Astrocyte (in vitro differentiated cells and primary cell): ENCODE results near the gene OPA3. TPM values are rescaled to one million over a fixed set of nuclear protein-coding genes. Genes with fewer than 3 reads are reported as not detected.

Experiments used
- DNase-seq: peaks from one replicate; pipeline ENCODE4 v3.0.0-alpha.2; 2010; ENCODE audit warnings: low read depth
- FAIRE-seq: peaks from 2 replicates; lab custom pipeline; 2011; peaks lifted over from hg19 to GRCh38; lab: Jason Lieb, UNC
- H2AFZ ChIP-seq: 2 replicates; pipeline ENCODE4 v1.6.0; 2012; ENCODE audit warnings: low read depth, low read length, inconsistent platforms
- H3K27ac ChIP-seq: 2 replicates; pipeline ENCODE4 v1.5.1; 2011; ENCODE audit warnings: low read depth, low read length, inconsistent platforms
- H3K27me3 ChIP-seq: 2 replicates; pipeline ENCODE4 v1.6.0; 2011; ENCODE audit warnings: low read length, inconsistent platforms; ENCODE audit not compliant: insufficient read depth
- H3K36me3 ChIP-seq: 2 replicates; pipeline ENCODE4 v1.5.1; 2011; ENCODE audit warnings: low read length, inconsistent platforms; ENCODE audit not compliant: insufficient read depth
- H3K4me1 ChIP-seq: 2 replicates; pipeline ENCODE4 v1.5.1; 2011; ENCODE audit warnings: low read length, inconsistent platforms; ENCODE audit not compliant: insufficient read depth
- H3K4me2 ChIP-seq: 2 replicates; pipeline ENCODE4 v1.6.0; 2012; ENCODE audit warnings: low read length, inconsistent platforms
- H3K4me3 ChIP-seq: 2 replicates; pipeline ENCODE4 v1.5.1; 2011; ENCODE audit warnings: low read depth, mild to moderate bottlenecking, low read length, inconsistent platforms; ENCODE audit not compliant: insufficient read depth
- H3K79me2 ChIP-seq: 2 replicates; pipeline ENCODE4 v1.6.0; 2012; ENCODE audit warnings: mild to moderate bottlenecking, low read length, inconsistent platforms; ENCODE audit not compliant: insufficient read depth
- H3K9ac ChIP-seq: 2 replicates; pipeline ENCODE4 v1.6.0; 2012; ENCODE audit warnings: mild to moderate bottlenecking, low read length, inconsistent platforms
- H3K9me3 ChIP-seq: 2 replicates; pipeline ENCODE4 v1.5.1; 2012; ENCODE audit warnings: low read depth, mild to moderate bottlenecking, low read length, inconsistent platforms; ENCODE audit not compliant: insufficient read depth
- H4K20me1 ChIP-seq: 2 replicates; pipeline ENCODE4 v1.6.0; 2012; ENCODE audit warnings: low read length, inconsistent platforms; ENCODE audit not compliant: insufficient read depth
- H3K27ac Mint-ChIP-seq: one replicate; pipeline ENCODE4 v1.8.0; 2021; ENCODE audit warnings: mild to moderate bottlenecking, mixed read lengths; ENCODE audit not compliant: unreplicated experiment
- H3K27me3 Mint-ChIP-seq: one replicate; pipeline ENCODE4 v1.8.0; 2021; ENCODE audit warnings: low read depth, mixed read lengths; ENCODE audit not compliant: unreplicated experiment
- H3K36me3 Mint-ChIP-seq: one replicate; pipeline ENCODE4 v1.8.0; 2021; ENCODE audit warnings: low read depth, mixed read lengths; ENCODE audit not compliant: unreplicated experiment
- H3K4me1 Mint-ChIP-seq: one replicate; pipeline ENCODE4 v1.8.0; 2021; ENCODE audit warnings: low read depth, mixed read lengths; ENCODE audit not compliant: unreplicated experiment
- H3K4me3 Mint-ChIP-seq: one replicate; pipeline ENCODE4 v1.8.0; 2021; ENCODE audit warnings: mild to moderate bottlenecking, moderate library complexity, mixed read lengths; ENCODE audit not compliant: unreplicated experiment
- H3K9me3 Mint-ChIP-seq: one replicate; pipeline ENCODE4 v1.8.0; 2021; ENCODE audit warnings: mild to moderate bottlenecking, mixed read lengths; ENCODE audit not compliant: unreplicated experiment
- CTCF ChIP-seq: IDR thresholded peaks from 2 replicates; pipeline ENCODE4 v1.5.1; 2011; ENCODE audit warnings: low read depth, mild to moderate bottlenecking, inconsistent platforms, low read length, moderate library complexity; ENCODE audit not compliant: insufficient read depth
- EZH2 ChIP-seq: IDR thresholded peaks from 2 replicates; pipeline ENCODE4 v1.6.1; 2012; ENCODE audit warnings: mild to moderate bottlenecking, low read length, inconsistent platforms; ENCODE audit not compliant: insufficient read depth
- total RNA-seq: library from RNA; stranded (reverse); gene quantifications from 2 replicates; pipeline ENCODE4 v1.2.1, GENCODE V29; 2021

OPA3 gene
- total RNA-seq, 1 donor from 2014 or later: 12.8 TPM

- H3K4me2 ChIP-seq: peak overlapping the region; percentile 11
- Mint-ChIP-seq H3K27ac (no peak overlapping the region), H3K4me3 (no peak overlapping the region), H3K27me3 (peaks cover 7% of the 10 kb centered on the region), H3K4me1 (no peaks in the 10 kb centered on the region), H3K9me3 (peaks cover 2% of the 10 kb centered on the region), H3K36me3 (no peaks in the 10 kb centered on the region)
- H3K27me3 ChIP-seq: no peaks in the 10 kb centered on the region
- H3K9me3 ChIP-seq: no peaks in the 10 kb centered on the region
- no peaks in the 10 kb centered on the region for H3K4me1 ChIP-seq
- TF ChIP-seq EZH2: no peak
- TF ChIP-seq CTCF: peak; percentile 14
- no peaks in the 10 kb centered on the region for H3K36me3 ChIP-seq
- no peak overlapping the region for H3K9ac ChIP-seq
- H2AFZ ChIP-seq: peak overlapping the region; percentile 47
- no peak for DNase-seq
- H3K4me3 ChIP-seq: no peak overlapping the region
- no peak for FAIRE-seq
- H4K20me1 ChIP-seq: no peaks in the 10 kb centered on the region
- no peaks in the 10 kb centered on the region for H3K79me2 ChIP-seq
- H3K27ac ChIP-seq: no peak overlapping the region
Observed at GRCh38 chr19:45591004-45591637, 6.5 kb upstream of the OPA3 start.

DNA sequence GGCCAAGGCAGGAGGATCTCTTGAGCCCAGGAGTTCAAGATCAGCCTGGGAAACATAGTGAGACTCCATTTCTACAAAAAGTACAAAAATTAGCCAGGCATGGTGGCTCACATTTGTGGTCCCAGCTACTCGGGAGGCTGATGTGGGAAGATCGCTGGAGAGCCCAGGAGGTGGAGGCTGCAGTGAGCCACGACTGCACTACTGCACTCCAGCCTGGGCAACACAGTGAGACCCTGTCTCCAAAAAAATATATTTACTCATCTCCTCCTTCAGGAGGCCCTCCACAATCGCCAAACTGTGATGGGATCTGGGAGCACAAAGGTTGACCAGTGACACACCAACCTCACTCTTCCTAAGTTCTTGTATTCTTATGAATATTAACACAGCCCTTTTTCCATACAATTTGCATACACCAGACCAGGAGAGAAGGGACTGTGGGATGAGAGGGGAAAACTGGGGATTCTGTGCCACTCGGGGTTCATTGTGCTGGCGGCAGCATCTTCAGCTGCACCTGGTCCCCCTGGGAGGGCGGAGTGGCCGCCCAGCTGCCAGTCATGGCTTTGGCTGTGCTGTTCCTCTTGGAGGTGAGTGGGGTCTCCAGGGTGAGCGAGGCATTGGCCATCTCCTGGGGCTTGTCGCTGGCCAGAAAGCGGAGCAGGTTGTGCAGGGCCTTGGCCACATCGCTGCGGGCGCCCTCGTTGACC lies 5.8 kb upstream of the OPA3 start:
- Mint-ChIP-seq H3K36me3 (no peaks in the 10 kb centered on the region), H3K27ac (no peak overlapping the region), H3K4me3 (no peak overlapping the region), H3K27me3 (peaks cover 4% of the 10 kb centered on the region), H3K9me3 (peaks cover 2% of the 10 kb centered on the region), H3K4me1 (no peaks in the 10 kb centered on the region)
- Histone ChIP-seq H3K27ac (no peak overlapping the region), H2AFZ (no peak overlapping the region), H3K9me3 (no peaks in the 10 kb centered on the region), H3K27me3 (no peaks in the 10 kb centered on the region), H3K4me2 (peak overlapping the region; percentile 11), H3K79me2 (no peaks in the 10 kb centered on the region), H3K4me1 (no peaks in the 10 kb centered on the region), H3K36me3 (no peaks in the 10 kb centered on the region), H3K9ac (no peak overlapping the region), H4K20me1 (no peaks in the 10 kb centered on the region), H3K4me3 (no peak overlapping the region)
- no peak for DNase-seq
- TF ChIP-seq CTCF (no peak), EZH2 (no peak)
- no peak for FAIRE-seq

DNA sequence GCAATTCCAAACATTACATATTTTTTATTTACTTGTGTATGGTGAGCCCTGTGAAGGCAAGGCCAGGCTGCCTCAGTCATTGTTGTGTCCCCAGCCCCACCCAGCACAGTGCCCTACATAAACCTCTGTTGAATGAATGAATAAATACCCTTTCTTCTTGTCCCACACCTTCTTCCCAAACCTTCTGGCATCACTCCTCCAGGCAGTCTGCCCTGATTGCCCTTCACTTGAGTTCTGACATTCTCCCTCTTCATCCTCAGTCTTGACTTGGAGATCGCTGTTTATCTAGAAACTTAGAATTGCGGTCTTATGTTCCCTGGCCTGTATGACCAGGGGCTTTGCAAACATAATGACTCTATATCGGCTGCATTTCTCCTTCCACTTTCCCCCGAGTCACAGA lies 5.2 kb upstream of the OPA3 start:
- Histone ChIP-seq H3K9me3 (no peaks in the 10 kb centered on the region), H3K9ac (no peak overlapping the region), H3K4me1 (peaks cover 6% of the 10 kb centered on the region), H4K20me1 (no peaks in the 10 kb centered on the region), H3K36me3 (no peaks in the 10 kb centered on the region), H3K4me2 (no peak overlapping the region), H3K4me3 (no peak overlapping the region), H2AFZ (no peak overlapping the region), H3K27ac (no peak overlapping the region), H3K27me3 (no peaks in the 10 kb centered on the region), H3K79me2 (no peaks in the 10 kb centered on the region)
- DNase-seq (no peak), FAIRE-seq (no peak)
- TF ChIP-seq CTCF (no peak), EZH2 (no peak)
- no peak overlapping the region for H3K4me3 Mint-ChIP-seq
- no peaks in the 10 kb centered on the region for H3K4me1 Mint-ChIP-seq
- no peaks in the 10 kb centered on the region for H3K36me3 Mint-ChIP-seq
- no peak overlapping the region for H3K27ac Mint-ChIP-seq
- peaks cover 2% of the 10 kb centered on the region for H3K9me3 Mint-ChIP-seq
- peaks cover 4% of the 10 kb centered on the region for H3K27me3 Mint-ChIP-seq
